Activated naive CD4-positive, alpha-beta T cell treated with anti-CD3 and anti-CD28 coated beads, Interleukin-2, amount 50 U/mL, for 72 hours (primary cell): ENCODE data around the gene LIN7B. TPM values are rescaled to one million over a fixed set of nuclear protein-coding genes. Genes with fewer than 3 reads are reported as not detected.
"Not testable (repeated sequence)": the region's sequence is repeated elsewhere in the genome, so short reads cannot be mapped to it uniquely, and the experiment has no call there.

ENCODE experiments used
- ATAC-seq, 2 donors: fragments of 150-1000 bp; cut with Tn5 transposase; 2 replicates each; pipeline ENCODE4 v1.10.0; 2021; ENCODE audit warnings: mild to moderate bottlenecking in 2 of 2, moderate library complexity in 2 of 2
- DNase-seq, 2 donors: peaks; one replicate each; pipeline ENCODE4 v3.0.0; 2021 to 2022; ENCODE audit warnings: low spot score in 2 of 2
- H3K27ac Mint-ChIP-seq, 2 donors: one replicate each; pipeline ENCODE4 v1.8.0; 2022; ENCODE audit warnings: mild to moderate bottlenecking in 2 of 2, mixed read lengths in 2 of 2
- H3K36me3 Mint-ChIP-seq, 2 donors: one replicate each; pipeline ENCODE4 v1.8.0; 2022; ENCODE audit warnings: mixed read lengths in 2 of 2
- H3K9me3 Mint-ChIP-seq, 2 donors: one replicate each; pipeline ENCODE4 v1.8.0; 2022; ENCODE audit warnings: mixed read lengths in 2 of 2
- total RNA-seq, 2 donors: library from RNA; stranded (reverse); gene quantifications; one replicate each; pipeline ENCODE4 v1.2.3, GENCODE V29; 2022

LIN7B gene, protein sequence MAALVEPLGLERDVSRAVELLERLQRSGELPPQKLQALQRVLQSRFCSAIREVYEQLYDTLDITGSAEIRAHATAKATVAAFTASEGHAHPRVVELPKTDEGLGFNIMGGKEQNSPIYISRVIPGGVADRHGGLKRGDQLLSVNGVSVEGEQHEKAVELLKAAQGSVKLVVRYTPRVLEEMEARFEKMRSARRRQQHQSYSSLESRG
- 10 to 100 TPM in 1 of 2 donors, 1 to 10 TPM in 1; 1.9 to 12.4 TPM for total RNA-seq

- Mint-ChIP-seq H3K27ac (peak within 1 kb of the TSS in 1 of 2 donors; percentile 25), H3K36me3 (peaks cover 0 to 3% of the 10 kb centered on the region in 2 donors), H3K9me3 (no peaks in the 10 kb centered on the region)
- peak; percentile 86 to 88 for DNase-seq
- peak; percentile 72 to 76 for ATAC-seq
Observed at GRCh38 chr19:49113762-49114629, at the start of gene LIN7B. TSS of gene LIN7B (plus strand) at chr19:49114370. CDS start at chr19:49114405, 35 bp downstream.

DNA sequence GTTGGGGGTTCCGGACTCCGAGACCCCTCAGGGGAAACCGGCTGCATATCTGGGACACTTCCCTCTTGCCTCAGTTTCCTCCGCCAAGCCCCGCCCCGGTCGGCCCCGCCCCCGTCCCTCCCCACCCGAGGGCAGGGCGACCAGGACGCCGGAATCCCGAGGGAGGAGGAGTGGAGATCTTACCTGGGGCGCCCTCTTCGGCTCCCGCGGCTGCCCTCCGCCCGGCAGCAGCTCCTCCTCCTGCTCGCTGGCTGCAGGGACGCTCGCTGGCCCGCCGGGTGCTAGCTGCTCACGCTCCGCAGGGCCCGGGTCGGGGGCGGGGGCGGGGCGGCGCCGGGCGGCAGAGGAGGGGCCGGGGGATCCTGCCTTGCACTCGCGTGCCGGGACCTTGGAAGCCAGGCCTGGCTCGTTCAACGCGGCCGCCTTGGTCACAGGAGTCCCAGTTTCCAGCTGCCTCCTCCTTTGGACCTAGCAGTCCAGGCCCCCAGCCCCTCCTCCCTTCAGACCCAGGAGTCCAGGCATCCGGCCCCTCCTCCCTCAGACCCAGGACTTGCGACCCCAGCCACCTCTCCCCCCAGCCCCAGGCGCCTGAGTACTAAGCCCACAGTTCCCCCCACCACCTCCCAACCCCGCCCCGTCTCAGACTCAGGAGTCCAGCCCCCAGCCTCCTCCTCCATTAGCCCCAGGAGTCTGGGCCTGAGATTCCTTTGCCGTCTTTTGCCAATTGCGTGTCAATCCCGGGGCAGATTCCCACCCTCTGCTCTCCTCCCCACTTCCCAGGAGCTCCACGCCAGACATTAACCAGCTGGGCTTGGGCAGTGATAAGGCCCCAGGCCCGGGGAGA lies 49.2 kb upstream of the LIN7B start, which contains the start of gene NTF4:
TSS of gene NTF4 (minus strand) at position 51 of the 844 bp plus-strand sequence. CDS start 2,821 bp downstream, outside the sequence.
- H3K9me3 Mint-ChIP-seq: peaks cover 0 to 8% of the 10 kb centered on the region in 2 donors
- peaks cover 0 to 7% of the 10 kb centered on the region in 2 donors for H3K36me3 Mint-ChIP-seq
- peak; percentile 14 to 48 for ATAC-seq
- H3K27ac Mint-ChIP-seq: no peak within 1 kb of the TSS
- DNase-seq: no peak

DNA sequence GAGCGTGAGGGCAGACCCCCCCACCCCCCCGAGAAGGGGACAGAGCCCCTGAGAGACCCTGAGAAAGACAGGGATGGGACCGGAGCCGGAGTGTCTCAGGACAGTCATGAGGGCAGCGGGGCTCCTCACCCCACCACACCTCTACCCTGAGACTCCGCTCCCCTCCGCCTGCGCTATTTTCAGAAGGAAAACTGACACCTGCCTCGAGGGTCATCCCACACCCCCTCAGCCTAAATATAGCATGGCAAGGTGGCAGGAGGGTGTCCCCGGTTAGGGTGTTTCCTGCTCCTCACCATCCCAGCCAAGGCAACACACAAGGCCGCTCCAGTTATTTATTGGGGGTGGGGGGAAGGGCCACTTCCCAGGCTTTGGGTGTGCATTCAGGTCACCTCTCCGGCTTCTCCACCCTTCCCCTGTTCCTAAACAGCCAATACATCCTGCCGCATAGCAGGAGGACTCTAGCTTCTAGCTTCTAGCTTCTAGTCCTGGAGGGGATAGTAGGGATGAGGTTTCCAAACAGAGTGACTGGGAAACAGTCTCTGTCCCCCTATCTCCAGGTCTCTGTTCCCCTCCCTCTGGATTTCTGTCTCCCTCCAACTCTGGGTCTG lies 48.2 kb upstream of the LIN7B start:
- no peak for DNase-seq

GRCh38 chr19:49067554-49067953 lies 46.6 kb upstream of the LIN7B start:
- Mint-ChIP-seq H3K9me3 (peaks cover 0 to 8% of the 10 kb centered on the region in 2 donors), H3K27ac (no peak overlapping the region), H3K36me3 (peaks cover under 1 to 12% of the 10 kb centered on the region in 2 donors)
- no peak for DNase-seq
- ATAC-seq: no peak

More for the DNA sequence above, 48.2 kb upstream of the LIN7B start:
- Mint-ChIP-seq H3K36me3 (peaks cover 0 to 12% of the 10 kb centered on the region in 2 donors), H3K9me3 (peaks cover 0 to 8% of the 10 kb centered on the region in 2 donors), H3K27ac (no peak overlapping the region)
- no peak for ATAC-seq

DNA sequence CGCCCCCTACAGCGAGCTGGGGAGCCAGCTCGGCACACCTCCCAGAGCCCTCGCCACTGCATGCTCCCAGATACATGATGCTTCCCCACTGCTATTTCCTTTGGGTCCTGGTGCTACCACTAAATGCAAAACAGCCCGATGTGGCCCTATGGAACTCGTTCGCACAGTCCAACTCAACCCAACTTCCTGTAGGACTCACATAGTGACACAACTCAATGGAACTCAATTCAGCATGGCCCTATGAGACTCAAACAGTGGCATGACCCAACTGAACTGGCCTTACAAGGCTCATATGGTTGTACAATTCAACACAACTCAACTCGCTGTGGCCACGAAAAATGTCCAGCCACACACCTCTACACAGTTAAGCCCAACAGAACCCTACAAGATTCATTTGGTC lies 45.1 kb upstream of the LIN7B start:
- Mint-ChIP-seq H3K9me3 (peaks cover 0 to 8% of the 10 kb centered on the region in 2 donors), H3K36me3 (peaks cover 10 to 22% of the 10 kb centered on the region in 2 donors)
- no peak for ATAC-seq

DNA sequence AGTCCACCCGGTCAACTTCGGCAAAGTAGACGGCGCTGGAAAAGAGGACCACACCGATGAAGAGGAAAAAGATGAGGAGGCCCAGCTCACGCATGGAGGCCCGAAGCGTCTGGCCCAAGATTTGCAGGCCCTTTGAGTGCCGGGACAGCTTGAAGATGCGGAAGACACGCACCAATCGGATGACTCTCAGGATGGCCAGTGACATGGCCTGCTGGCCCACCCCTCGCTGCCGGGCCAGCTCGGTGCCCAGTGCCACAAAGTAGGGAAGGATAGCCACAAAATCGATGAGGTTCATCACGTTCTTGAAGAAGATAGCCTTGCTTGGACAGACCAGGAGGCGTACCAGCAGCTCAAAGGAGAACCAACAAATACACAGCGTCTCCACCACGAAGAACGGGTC lies 43.8 kb upstream of the LIN7B start:
- no peak overlapping the region for H3K27ac Mint-ChIP-seq
- DNase-seq (no peak), ATAC-seq (no peak)
- peaks cover 0 to 8% of the 10 kb centered on the region in 2 donors for H3K9me3 Mint-ChIP-seq
- peaks cover 10 to 22% of the 10 kb centered on the region in 2 donors for H3K36me3 Mint-ChIP-seq

More for the DNA sequence above, 45.1 kb upstream of the LIN7B start:
- H3K27ac Mint-ChIP-seq: no peak overlapping the region
- no peak for DNase-seq

- Mint-ChIP-seq H3K9me3 (peaks cover 0 to 8% of the 10 kb centered on the region in 2 donors), H3K36me3 (peaks cover 10 to 22% of the 10 kb centered on the region in 2 donors), H3K27ac (no peak overlapping the region)
- ATAC-seq (no peak), DNase-seq (no peak)
Observed at GRCh38 chr19:49071860-49072547, 42.2 kb upstream of the LIN7B start.

DNA sequence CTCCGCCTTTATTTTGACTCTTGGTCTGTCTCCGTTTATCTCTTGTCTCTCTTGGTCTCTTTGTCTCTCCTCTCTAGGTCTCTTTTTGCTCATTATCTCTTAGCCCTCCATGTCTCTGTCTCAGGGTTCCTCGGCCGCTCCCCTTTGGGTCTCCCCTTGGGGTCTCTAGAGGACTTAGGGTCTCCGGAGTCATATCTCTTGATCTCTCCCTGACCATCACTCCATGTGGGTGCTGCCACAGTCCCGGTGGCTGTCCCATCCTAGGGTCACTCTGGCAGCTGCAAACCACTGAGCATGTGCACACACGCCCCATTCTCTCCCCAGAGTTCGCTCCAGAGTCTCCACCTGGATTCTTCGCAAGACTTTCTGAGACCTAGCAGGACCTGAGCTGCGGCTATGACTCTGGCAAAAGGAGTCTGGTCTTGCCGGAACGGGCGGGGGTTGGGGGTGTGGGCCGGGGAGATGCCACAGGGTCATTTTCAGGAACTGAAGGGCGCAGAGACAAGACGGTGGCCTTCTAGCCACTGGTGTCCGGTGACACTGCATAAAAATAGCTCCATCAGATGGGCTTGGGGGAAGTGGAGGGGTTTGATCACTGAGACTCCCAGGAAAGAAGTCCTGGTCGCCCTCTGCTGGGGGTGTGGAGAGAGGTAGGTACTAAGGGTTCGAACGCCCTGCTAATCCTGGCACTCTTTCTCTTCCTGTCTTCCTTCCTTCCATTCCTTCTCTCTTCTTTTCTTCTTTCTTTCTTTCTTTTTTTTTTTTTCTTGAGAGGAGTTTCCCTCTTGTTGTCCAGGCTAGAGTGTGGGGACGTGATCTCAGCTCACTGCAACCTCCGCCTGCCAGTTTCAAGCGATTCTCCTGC lies 40.4 kb upstream of the LIN7B start:
- peaks cover 0 to 8% of the 10 kb centered on the region in 2 donors for H3K9me3 Mint-ChIP-seq
- DNase-seq (no peak), ATAC-seq (no peak)
- H3K36me3 Mint-ChIP-seq: peaks cover 10 to 22% of the 10 kb centered on the region in 2 donors
- H3K27ac Mint-ChIP-seq: no peak overlapping the region

DNA sequence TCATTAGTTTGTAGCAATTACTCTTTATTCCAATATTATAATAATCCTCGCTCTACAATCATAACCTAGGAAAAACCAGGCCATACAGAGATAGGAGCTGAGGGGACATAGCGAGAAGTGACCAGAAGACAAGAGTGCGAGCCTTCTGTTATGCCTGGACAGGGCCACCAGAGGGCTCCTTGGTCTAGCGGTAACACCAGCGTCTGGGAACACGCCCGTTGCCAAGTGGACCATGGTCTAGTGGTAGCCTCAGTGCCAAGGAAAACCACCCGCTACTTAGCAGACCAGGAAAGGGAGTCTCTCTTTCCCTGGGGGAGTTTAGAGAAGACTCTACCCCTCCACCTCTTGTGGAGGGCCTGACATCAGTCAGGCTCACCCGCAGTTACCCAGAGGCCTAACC lies 39.3 kb upstream of the LIN7B start:
- not testable (repeated sequence) for DNase-seq, H3K27ac Mint-ChIP-seq, H3K9me3 Mint-ChIP-seq, ATAC-seq
- H3K36me3 Mint-ChIP-seq: peaks cover 10 to 16% of the 10 kb centered on the region in 2 donors

DNA sequence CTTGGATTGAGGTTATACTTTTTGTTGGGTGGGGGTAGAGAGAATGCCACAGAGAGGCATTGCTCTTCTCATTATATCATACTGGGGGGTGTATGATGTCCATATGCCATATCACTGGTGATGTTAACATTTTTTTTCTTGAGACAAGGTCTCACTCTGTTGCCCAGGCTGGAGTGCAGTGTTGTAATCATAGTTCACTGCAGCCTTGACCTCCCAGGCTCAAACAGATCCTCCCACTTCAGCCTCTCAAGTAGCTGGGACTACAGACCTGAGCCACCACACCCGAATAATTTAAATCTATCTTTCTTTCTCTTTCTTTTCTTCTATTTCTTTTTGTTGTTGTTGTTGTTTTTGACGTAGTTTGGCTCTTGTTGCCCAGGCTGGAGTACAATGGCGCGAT lies 33.8 kb upstream of the LIN7B start:
- no peak for ATAC-seq

GRCh38 chr19:49081273-49081672 lies 32.9 kb upstream of the LIN7B start:
- Mint-ChIP-seq H3K36me3 (peaks cover 6 to 13% of the 10 kb centered on the region in 2 donors), H3K27ac (no peak overlapping the region), H3K9me3 (no peaks in the 10 kb centered on the region)
- no peak for ATAC-seq
- DNase-seq: no peak

More for the DNA sequence above, 33.8 kb upstream of the LIN7B start:
- H3K27ac Mint-ChIP-seq: no peak overlapping the region
- H3K9me3 Mint-ChIP-seq: no peaks in the 10 kb centered on the region
- peaks cover 0 to 4% of the 10 kb centered on the region in 2 donors for H3K36me3 Mint-ChIP-seq
- no peak for DNase-seq

DNA sequence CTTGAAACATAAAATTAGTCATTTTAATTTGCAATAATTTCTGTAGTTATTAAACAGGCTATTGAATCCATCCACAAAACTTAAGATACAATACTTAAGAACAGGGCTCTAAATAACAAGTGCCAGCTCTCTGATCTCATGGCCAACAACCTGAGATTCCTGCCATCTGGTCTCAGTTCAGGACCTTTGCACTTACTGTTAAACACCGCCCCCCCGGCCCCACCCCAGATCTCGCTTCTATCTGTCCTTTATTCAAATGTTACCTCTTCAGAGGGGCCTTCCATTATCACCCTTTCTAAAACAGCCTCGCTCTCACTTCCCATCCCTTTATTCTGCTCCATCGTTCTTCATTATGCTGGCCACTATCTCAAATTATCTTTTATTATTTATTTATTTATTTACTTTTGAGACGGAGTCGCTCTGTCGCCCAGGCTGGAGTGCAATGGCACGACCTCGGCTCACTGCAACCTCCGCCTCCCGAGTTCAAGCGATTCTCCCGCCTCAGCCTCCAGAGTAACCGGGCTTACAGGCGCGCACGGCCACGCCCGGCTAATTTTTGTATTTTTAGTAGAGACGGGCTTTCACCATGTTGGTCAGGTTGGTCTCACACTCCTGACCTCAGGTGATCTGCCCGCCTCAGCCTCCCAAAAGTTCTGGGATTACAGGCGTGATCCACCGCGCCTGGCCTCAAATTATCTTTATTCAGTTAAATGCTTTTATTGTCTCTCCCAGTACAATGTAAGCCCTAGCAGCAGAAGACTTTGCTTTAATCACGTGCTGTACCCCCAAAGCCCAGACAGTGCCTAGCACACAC lies 29.8 kb upstream of the LIN7B start:
- Mint-ChIP-seq H3K9me3 (no peaks in the 10 kb centered on the region), H3K27ac (peak overlapping the region; percentile 94 to 100), H3K36me3 (peaks cover 19 to 23% of the 10 kb centered on the region in 2 donors)
- DNase-seq (no peak), ATAC-seq (no peak)

GRCh38 chr19:49085020-49085867 lies 28.9 kb upstream of the LIN7B start, which contains the start of gene SNRNP70:
TSS of gene SNRNP70 (plus strand) at chr19:49085451. CDS start at chr19:49086415, 964 bp downstream.
- no peaks in the 10 kb centered on the region for H3K9me3 Mint-ChIP-seq
- DNase-seq: peak; percentile 98 to 100
- peaks cover 22 to 25% of the 10 kb centered on the region in 2 donors for H3K36me3 Mint-ChIP-seq
- peak; percentile 95 to 98 for ATAC-seq
- H3K27ac Mint-ChIP-seq: peak within 1 kb of the TSS; percentile 94 to 100
